ENCODE results near the gene NXPH1. TPM values are rescaled to one million over a fixed set of nuclear protein-coding genes. Genes with fewer than 3 reads are reported as not detected.

NXPH1 gene
- total and polyA plus RNA-seq, 2 donors (not counting 1 experiment from before 2014, with no cell fraction given), result not detected

- intact Hi-C loops (cut with micrococcal nuclease), result no loop called here
- Mint-ChIP-seq H3K9me3 (ENCODE audit: insufficient read depth) (no peaks in the 10 kb centered on the region), H3K27ac (no peak overlapping the region), H3K4me3 (no peak overlapping the region), H3K27me3 (peaks cover 4% of the 10 kb centered on the region), H3K4me1 (no peaks in the 10 kb centered on the region)
- ChIA-PET CTCF (no interaction called here), POLR2A (no interaction called here)
- no peak overlapping the region for H2AFZ ChIP-seq (ENCODE audit: insufficient read depth, low read depth, low read length, poor library complexity, severe bottlenecking)
- no CpG with 5 or more reads among the region's 1 CpG for WGBS (ENCODE audit: insufficient coverage)
- H4K20me1 ChIP-seq (ENCODE audit: control insufficient read depth, insufficient read depth, low read length, poor library complexity, severe bottlenecking), result no peaks in the 10 kb centered on the region
- TF ChIP-seq CTCF (IDR thresholded peaks at IDR 0.05), result no peak
- no peak for TF ChIP-seq EZH2 (IDR thresholded peaks at IDR 0.05; ENCODE audit: borderline replicate concordance, insufficient read depth, low read depth, low read length, poor library complexity, severe bottlenecking)
- H3K4me3 ChIP-seq (ENCODE audit: control extremely low read depth in 1 of 5, extremely low read depth in 1 of 5, insufficient read depth in 1 of 5, low read depth in 2 of 5, low read length in 4 of 5), result no peak overlapping the region
- no peaks in the 10 kb centered on the region for H3K9me3 ChIP-seq (ENCODE audit: control extremely low read depth in 1 of 3, control insufficient read depth in 2 of 3, insufficient read depth in 1 of 3, low read length in 2 of 3)
- no peak overlapping the region for H3K4me2 ChIP-seq (replicated peaks; ENCODE audit: low read depth, low read length, poor library complexity, severe bottlenecking)
- H3K9ac ChIP-seq (ENCODE audit: low read length), result no peak overlapping the region
- H3K27ac ChIP-seq (ENCODE audit: low read length in 2 of 2), result no peak overlapping the region
- no peaks in the 10 kb centered on the region for H3K79me2 ChIP-seq (ENCODE audit: control insufficient read depth, insufficient read depth, low read length)
- no peak for DNase-seq
- no peaks in the 10 kb centered on the region for H3K36me3 ChIP-seq (replicated peaks in 1 of 2; ENCODE audit: control extremely low read depth in 1 of 2, control insufficient read depth in 1 of 2, extremely low read depth in 1 of 2, insufficient read depth in 2 of 2, low read length in 1 of 2)
- no peak for ATAC-seq (ENCODE audit: low read depth)
- H3K4me1 ChIP-seq (ENCODE audit: control insufficient read depth in 2 of 2, insufficient read depth in 2 of 2, low read length in 2 of 2), result no peaks in the 10 kb centered on the region
- H3K27me3 ChIP-seq (replicated peaks in 1 of 4; ENCODE audit: control extremely low read depth in 1 of 4, control insufficient read depth in 3 of 4, insufficient read depth in 4 of 4, low read length in 3 of 4), result peaks cover 0 to 3% (median 0%) of the 10 kb centered on the region in 4 experiments
Observed at GRCh38 chr7:8422177-8422576, 11.2 kb upstream of the NXPH1 start.

- Histone ChIP-seq H3K4me2 (replicated peaks; ENCODE audit: low read depth, low read length, poor library complexity, severe bottlenecking) (no peak overlapping the region), H3K36me3 (replicated peaks in 1 of 2; ENCODE audit: control extremely low read depth in 1 of 2, control insufficient read depth in 1 of 2, extremely low read depth in 1 of 2, insufficient read depth in 2 of 2, low read length in 1 of 2) (no peaks in the 10 kb centered on the region), H3K79me2 (ENCODE audit: control insufficient read depth, insufficient read depth, low read length) (no peaks in the 10 kb centered on the region), H3K9ac (ENCODE audit: low read length) (no peak overlapping the region), H3K9me3 (ENCODE audit: control extremely low read depth in 1 of 3, control insufficient read depth in 2 of 3, insufficient read depth in 1 of 3, low read length in 2 of 3) (no peaks in the 10 kb centered on the region), H2AFZ (ENCODE audit: insufficient read depth, low read depth, low read length, poor library complexity, severe bottlenecking) (no peak overlapping the region), H3K27me3 (replicated peaks in 1 of 4; ENCODE audit: control extremely low read depth in 1 of 4, control insufficient read depth in 3 of 4, insufficient read depth in 4 of 4, low read length in 3 of 4) (peaks cover 0 to 3% (median 0%) of the 10 kb centered on the region in 4 experiments), H3K4me3 (ENCODE audit: control extremely low read depth in 1 of 5, extremely low read depth in 1 of 5, insufficient read depth in 1 of 5, low read depth in 2 of 5, low read length in 4 of 5) (no peak overlapping the region), H3K4me1 (ENCODE audit: control insufficient read depth in 2 of 2, insufficient read depth in 2 of 2, low read length in 2 of 2) (no peaks in the 10 kb centered on the region), H3K27ac (ENCODE audit: low read length in 2 of 2) (no peak overlapping the region), H4K20me1 (ENCODE audit: control insufficient read depth, insufficient read depth, low read length, poor library complexity, severe bottlenecking) (no peaks in the 10 kb centered on the region)
- Mint-ChIP-seq H3K9me3 (ENCODE audit: insufficient read depth) (no peaks in the 10 kb centered on the region), H3K4me3 (no peak overlapping the region), H3K27me3 (peaks cover 4% of the 10 kb centered on the region), H3K4me1 (no peaks in the 10 kb centered on the region), H3K27ac (no peak overlapping the region)
- POLR2A ChIA-PET, result no interaction called here
- 92% methylated on average over 2 of the region's 2 CpGs for WGBS (ENCODE audit: insufficient coverage)
- no peak for TF ChIP-seq EZH2 (IDR thresholded peaks at IDR 0.05; ENCODE audit: borderline replicate concordance, insufficient read depth, low read depth, low read length, poor library complexity, severe bottlenecking)
- TF ChIP-seq CTCF (IDR thresholded peaks at IDR 0.05), result no peak
- CTCF ChIA-PET, result interaction anchor here (1.0 kb wide), 1 partner anchor 8 kb away, joined by 3 read pairs; no protein-coding TSS in a partner anchor
- DNase-seq, result no peak
- intact Hi-C loops (cut with micrococcal nuclease), result no loop called here
- ATAC-seq (ENCODE audit: low read depth), result no peak
Observed at GRCh38 chr7:8423057-8423456, 10.4 kb upstream of the NXPH1 start.

All from B cell (primary cell).